ENCODE data around the gene ABCG4. TPM values are rescaled to one million over a fixed set of nuclear protein-coding genes. Genes with fewer than 3 reads are reported as not detected.
"Not testable (repeated sequence)": the region's sequence is repeated elsewhere in the genome, so short reads cannot be mapped to it uniquely, and the experiment has no call there.

ABCG4 gene
- polyA plus RNA-seq, 3 donors, result 0.01 to 0.34 (median 0.06) TPM

DNA sequence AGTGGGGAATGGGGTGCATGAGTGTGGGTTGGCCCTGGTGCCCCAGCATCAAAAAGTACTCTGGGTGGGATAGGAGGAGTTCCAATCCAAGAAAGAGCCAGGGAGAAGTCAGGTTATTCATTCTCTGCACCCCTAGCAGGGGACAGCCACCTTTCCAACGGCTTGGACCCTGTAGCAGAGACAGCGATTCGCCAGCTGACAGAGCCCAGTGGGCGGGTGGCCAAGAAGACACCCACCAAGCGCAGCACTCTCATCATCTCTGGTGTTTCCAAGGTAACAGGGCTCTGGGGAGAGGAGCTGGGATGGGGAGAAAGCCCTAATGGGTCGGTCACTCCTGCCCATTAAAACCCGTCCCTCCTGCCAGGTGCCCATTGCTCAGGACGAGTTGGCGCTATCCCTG, 35.1 kb upstream of the ABCG4 start:
- WGBS, 3 donors, result 91 to 94% (median 94%) methylated on average over 9 of the region's 9 CpGs
- H3K27ac ChIP-seq (ENCODE audit: low read depth, low read length), result no peak overlapping the region

- no peak overlapping the region for H3K27ac ChIP-seq (ENCODE audit: low read depth, low read length)
- 78 to 95% (median 83%) methylated on average over 5 of the region's 5 CpGs for WGBS, 3 donors
These were observed 34.5 kb upstream of the ABCG4 start for GRCh38 chr11:119114351-119114750.

DNA sequence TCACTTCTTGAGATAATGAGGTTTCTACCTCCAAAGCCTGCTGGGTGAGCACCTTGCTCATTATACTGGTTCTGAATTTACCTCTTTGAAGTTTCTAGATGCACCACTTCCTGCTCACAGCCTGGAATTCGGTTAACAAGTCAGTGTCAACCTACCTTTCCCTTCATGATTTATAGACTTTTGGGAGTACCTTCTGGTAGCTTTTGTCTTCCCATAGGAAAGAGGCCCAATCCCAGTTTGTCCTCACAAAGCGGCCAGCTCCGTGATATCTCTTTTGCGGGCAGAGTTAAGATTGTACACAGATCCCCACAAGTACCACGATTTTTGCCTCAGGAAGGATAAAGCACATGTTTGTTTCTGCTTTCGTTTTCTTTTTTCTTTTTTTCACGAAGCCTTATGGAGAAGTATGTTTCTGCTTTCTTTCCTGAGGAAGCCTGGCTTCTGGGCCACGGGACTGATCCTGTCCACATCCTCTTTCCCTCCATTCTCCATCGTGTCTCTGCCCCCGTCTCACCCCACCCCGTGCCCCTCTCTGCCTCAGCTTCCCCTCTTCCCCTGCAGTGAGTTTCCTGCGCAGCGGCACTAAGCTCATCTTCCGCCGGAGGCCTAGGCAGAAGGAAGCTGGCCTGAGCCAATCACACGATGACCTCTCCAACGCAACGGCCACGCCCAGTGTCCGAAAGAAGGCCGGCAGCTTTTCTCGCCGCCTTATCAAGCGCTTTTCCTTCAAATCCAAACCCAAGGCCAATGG, 33.2 kb upstream of the ABCG4 start:
- WGBS, 3 donors, result 49 to 73% (median 50%) methylated on average over 24 of the region's 24 CpGs
- H3K27ac ChIP-seq (ENCODE audit: low read depth, low read length), result no peak overlapping the region

DNA sequence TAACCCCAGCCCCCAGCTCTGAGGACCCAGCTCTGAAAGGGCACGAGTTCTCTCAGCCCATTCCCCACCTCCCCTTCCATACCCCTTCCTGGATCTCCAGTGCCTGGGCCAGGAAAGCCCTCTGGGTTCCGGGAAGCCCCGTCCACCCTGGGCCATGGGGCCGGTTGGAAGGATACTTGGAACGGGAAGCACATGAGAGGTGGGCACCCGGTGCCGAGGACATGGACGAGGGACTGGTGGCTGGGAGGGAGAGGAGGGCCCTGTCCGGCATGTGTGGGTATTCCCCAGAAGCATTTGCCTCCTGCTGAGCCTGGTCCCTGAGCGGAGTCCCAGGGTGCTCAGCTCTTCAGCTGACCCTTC, 32.6 kb upstream of the ABCG4 start:
- H3K27ac ChIP-seq (ENCODE audit: low read depth, low read length), result no peak overlapping the region
- WGBS, 3 donors, result 89 to 94% (median 93%) methylated on average over 10 of the region's 10 CpGs

DNA sequence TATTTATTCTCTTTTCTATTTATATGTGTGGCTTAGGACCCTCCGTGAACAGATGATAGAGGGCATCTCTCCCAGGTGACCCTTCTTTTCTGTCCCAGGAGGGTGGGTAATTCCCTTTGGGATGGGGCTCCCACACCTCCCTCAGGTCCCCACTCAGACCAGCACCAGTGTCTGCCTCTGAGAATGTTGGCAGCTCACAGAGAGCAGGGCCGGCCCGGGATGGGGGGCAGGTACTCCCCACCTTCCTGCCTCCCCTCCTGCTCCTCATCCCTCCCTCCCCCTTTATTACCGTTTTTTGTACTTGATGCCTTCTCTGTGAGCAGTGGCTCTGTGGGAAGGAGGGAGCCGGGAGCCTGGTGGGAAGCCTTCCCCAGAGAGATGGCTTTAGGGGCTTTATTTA, 32.3 kb upstream of the ABCG4 start:
- H3K27ac ChIP-seq (ENCODE audit: low read depth, low read length), result no peak overlapping the region
- WGBS, 3 donors, result 74 to 84% (median 83%) methylated on average over 5 of the region's 5 CpGs

GRCh38 chr11:119117004-119117706, 31.7 kb upstream of the ABCG4 start:
- H3K27ac ChIP-seq (ENCODE audit: low read depth, low read length), result no peak overlapping the region
- 89 to 94% (median 89%) methylated on average over 3 of the region's 3 CpGs for WGBS, 3 donors

- WGBS, 3 donors, result 93 to 97% (median 95%) methylated on average over 5 of the region's 5 CpGs
- H3K27ac ChIP-seq (ENCODE audit: low read depth, low read length), result no peak overlapping the region
These were observed 30.6 kb upstream of the ABCG4 start for GRCh38 chr11:119118227-119118626.

DNA sequence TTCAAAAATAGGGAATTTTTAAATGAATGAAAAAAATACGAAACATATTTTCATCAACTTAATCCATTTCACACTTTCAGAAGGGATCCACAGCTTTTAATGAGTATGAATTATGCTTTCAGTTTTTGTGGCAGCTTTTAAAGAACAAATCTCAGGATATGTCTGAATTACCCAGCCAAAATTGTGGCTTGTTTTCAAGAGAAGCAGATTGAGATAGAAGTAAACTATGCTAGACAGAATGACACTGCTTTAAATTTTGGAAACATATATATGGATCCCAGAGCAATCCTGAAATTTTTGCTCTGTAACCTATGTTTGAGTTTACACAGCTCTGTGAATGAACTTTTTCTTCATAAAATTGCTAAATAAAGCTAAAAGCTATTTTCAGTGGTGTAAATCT, 29.9 kb upstream of the ABCG4 start:
- no peak overlapping the region for H3K27ac ChIP-seq (ENCODE audit: low read depth, low read length)
- WGBS, 3 donors, result 89 to 93% (median 92%) methylated on average over 1 of the region's 1 CpG

DNA sequence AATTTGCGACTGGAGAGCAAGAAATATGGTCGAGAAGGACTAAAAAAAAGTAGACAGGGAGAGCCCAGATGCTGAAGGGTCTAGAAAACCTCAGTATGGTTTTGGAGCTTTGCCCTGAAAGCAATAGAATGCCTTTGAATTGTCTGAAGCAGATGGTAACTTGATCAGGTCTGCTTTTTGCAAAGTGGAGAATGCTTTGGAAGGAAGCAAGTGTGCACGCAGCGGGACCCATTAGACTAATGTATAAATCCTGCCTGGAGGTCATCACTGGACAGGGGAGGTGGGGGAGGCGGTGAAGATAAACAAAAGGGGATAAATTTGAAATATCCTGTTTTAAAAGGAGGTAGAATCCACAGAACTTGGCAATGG, 28.2 kb upstream of the ABCG4 start:
- WGBS, 3 donors, result 14 to 28% (median 26%) methylated on average over 5 of the region's 5 CpGs
- no peak overlapping the region for H3K27ac ChIP-seq (ENCODE audit: low read depth, low read length)

GRCh38 chr11:119121008-119121810, 27.6 kb upstream of the ABCG4 start, which contains the start of gene HINFP:
Gene HINFP (plus strand): TSS chr11:119121580. CDS start chr11:119126945, 5,365 bp downstream.
- peak within 1 kb of the TSS; percentile 13 for H3K27ac ChIP-seq (ENCODE audit: low read depth, low read length)
- 0 to 1% (median 1%) methylated on average over 54 of the region's 54 CpGs for WGBS, 3 donors

DNA sequence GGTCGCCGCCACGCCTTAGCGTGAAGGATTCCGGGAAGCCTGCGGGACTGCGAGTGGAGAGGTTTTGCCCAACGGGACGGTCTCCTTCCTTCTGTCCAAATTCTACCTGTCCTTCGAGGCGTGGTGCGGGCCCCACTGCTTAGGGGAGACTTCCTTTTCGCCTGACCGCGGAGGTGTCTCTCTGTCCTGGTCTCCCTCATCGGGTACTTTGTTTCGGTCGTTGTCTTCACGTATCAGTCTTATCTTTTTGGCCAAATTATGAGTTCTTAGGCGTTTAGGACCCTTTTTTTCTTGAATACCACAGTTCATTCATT, 27.1 kb upstream of the ABCG4 start:
- WGBS, 3 donors, result 0 to 1% (median 0%) methylated on average over 20 of the region's 20 CpGs

DNA sequence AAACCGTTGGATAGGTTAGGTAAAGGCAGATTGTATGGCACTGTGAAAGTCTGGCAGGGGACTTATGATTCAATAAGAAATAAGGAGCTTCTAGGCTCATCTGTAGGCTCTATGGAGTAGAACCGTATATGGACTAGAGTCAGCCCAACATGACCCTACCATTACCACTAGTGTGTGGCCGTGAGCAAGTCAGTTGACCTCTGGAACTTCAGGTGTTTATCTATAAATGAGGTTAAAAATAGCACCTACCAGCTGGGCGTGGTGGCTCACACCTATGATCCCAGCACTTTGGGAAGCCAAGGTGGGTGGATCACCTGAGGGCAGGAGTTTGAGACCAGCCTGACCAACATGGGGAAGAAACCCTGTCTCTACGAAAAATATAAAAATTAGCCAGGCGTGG, 23.0 kb upstream of the ABCG4 start:
- H3K27ac ChIP-seq (ENCODE audit: low read depth, low read length), result no peak overlapping the region
- 65 to 94% (median 86%) methylated on average over 6 of the region's 6 CpGs for WGBS, 3 donors

More for the DNA sequence above, 27.1 kb upstream of the ABCG4 start:
- H3K27ac ChIP-seq (ENCODE audit: low read depth, low read length), result peak overlapping the region; percentile 13

DNA sequence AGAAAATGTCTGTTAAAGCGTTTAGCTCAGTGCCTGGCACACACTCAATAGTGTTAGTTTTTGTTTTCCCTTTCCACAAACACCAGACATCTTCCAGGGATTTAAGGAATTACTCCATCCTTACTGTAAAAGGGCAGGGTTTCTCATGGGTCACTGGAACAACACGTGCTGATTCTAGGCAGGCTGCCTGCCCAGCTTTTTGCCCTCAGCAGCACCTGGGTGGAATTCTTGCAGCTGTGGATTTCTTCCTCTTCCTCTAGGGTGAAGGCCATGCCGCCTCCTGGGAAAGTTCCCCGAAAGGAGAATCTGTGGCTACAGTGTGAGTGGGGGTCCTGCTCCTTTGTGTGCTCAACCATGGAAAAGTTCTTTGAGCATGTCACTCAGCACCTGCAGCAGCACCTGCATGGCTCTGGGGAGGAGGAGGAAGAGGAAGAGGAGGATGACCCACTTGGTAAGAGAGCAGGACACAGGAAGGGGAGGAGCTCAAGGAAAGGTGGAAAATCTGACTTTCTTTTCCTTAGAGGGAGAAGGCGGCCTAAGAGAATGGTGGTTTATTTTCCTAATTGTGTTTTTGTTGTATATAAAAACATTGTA, 22.1 kb upstream of the ABCG4 start:
- 35 to 63% (median 57%) methylated on average over 5 of the region's 5 CpGs for WGBS, 3 donors

GRCh38 chr11:119130662-119131061, 18.2 kb upstream of the ABCG4 start:
- 56 to 73% (median 60%) methylated on average over 3 of the region's 3 CpGs for WGBS, 3 donors

More for the DNA sequence above, 22.1 kb upstream of the ABCG4 start:
- H3K27ac ChIP-seq (ENCODE audit: low read depth, low read length), result no peak overlapping the region

GRCh38 chr11:119134389-119134978, 14.4 kb upstream of the ABCG4 start:
- H3K27ac ChIP-seq (ENCODE audit: low read depth, low read length), result no peak overlapping the region
- WGBS, 3 donors, result 47 to 70% (median 64%) methylated on average over 4 of the region's 4 CpGs

More at GRCh38 chr11:119130662-119131061, 18.2 kb upstream of the ABCG4 start:
- no peak overlapping the region for H3K27ac ChIP-seq (ENCODE audit: low read depth, low read length)

DNA sequence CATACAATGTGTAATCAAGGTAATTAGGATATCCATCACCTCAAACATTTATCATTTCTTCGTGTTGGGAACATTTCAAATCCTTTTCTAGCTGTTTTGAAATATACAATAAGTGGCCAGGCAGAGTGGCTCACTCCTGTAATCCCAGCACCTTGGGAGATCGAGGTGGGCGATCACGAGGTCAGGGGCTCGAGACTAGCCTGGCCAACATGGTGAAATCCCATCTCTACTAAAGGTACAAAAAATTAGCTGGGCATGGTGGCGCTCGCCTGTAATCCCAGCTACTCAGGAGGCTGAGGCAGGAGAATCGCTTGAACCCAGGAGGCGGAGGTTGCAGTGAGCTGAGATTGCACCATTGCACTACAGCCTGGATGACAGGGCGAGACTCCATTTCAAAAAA, 9.6 kb upstream of the ABCG4 start:
- 81 to 92% (median 92%) methylated on average over 10 of the region's 10 CpGs for WGBS, 3 donors
- H3K27ac ChIP-seq (ENCODE audit: low read depth, low read length), result not testable (repeated sequence)

DNA sequence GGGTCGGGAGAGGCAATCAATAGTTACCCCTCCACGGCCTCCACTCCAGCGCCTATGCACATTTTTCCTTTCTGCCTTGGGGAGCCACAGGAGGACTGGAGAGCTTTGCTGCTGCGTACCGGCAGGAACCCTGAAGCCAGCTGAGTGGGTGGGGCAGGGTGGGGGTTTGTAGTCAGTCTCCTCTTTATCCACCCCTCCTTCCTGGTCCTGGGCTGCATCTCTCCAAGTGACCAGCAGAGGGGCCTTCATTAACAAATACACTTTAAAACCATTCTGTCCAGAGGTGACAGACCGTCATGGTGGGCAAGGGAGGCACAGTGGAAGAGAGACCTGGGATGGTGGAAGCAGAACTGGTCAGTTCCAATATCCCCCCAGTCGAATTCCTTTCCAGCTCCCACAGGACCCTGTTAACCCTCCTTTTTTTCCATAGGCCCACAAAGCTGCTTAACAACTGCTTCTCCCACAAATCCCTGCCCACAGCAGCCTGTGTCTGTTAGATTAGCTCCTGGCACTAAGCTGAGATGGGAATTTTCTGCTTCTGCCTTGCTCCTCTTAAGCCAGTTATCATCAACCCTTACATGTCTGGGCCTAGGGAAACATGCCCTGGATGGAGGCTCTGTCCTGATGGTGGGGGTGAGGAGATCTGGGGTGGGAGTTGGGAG, 3.9 kb upstream of the ABCG4 start:
- H3K27ac ChIP-seq (ENCODE audit: low read depth, low read length), result no peak overlapping the region
- WGBS, 3 donors, result 6 to 16% (median 14%) methylated on average over 6 to 7 of the region's 7 CpGs

DNA sequence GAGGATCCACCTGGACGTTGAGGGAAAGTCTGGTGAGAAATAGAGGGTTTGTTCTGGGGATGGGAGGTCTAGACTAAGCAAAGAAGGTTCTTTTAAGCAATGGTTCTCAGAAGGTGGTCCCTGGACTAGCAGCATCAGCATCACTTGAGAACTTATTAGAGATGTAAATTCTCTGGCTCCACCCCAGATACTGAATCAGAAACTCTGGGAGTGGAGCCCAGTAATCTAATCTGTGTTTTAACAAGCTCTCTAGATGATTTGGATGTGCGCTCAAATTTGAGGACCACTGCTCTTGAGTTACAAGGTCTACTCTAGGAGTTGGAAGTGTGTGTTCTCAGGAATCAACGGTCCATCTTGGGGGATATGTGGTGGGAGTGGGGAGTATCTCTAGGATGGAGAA, 3.3 kb upstream of the ABCG4 start:
- no peak overlapping the region for H3K27ac ChIP-seq (ENCODE audit: low read depth, low read length)
- WGBS, 3 donors, result 50 to 57% (median 54%) methylated on average over 3 of the region's 3 CpGs
